Measurements from ENCODE around the gene ANKAR. TPM values are rescaled to one million over a fixed set of nuclear protein-coding genes. Genes with fewer than 3 reads are reported as not detected.
"Not testable (repeated sequence)": the region's sequence is repeated elsewhere in the genome, so short reads cannot be mapped to it uniquely, and the experiment has no call there.

ANKAR gene
- total RNA-seq, 1 donor from 2014 or later = 14.5 TPM

- Mint-ChIP-seq H3K4me3 (no peak overlapping the region), H3K27ac (no peak overlapping the region), H3K4me1 (no peaks in the 10 kb centered on the region), H3K36me3 (ENCODE audit: low read depth) (no peaks in the 10 kb centered on the region), H3K9me3 (no peaks in the 10 kb centered on the region), H3K27me3 (no peaks in the 10 kb centered on the region)
- intact Hi-C loops (cut with micrococcal nuclease) = no loop called here
- ATAC-seq (ENCODE audit: low read depth) (no peak), DNase-seq (no peak)
- ChIA-PET POLR2A (no interaction called here), CTCF (no interaction called here)
- TF ChIP-seq CTCF (IDR thresholded peaks at IDR 0.05) = no peak
Observed at GRCh38 chr2:189651284-189651683, 23.2 kb upstream of the ANKAR start.

GRCh38 chr2:189653464-189653863, 21.0 kb upstream of the ANKAR start:
- ATAC-seq (ENCODE audit: low read depth); CTCF ChIA-PET; H3K9me3 Mint-ChIP-seq; H3K36me3 Mint-ChIP-seq (ENCODE audit: low read depth); POLR2A ChIA-PET; DNase-seq; H3K27ac Mint-ChIP-seq; intact Hi-C loops (cut with micrococcal nuclease); H3K27me3 Mint-ChIP-seq; H3K4me3 Mint-ChIP-seq: not testable (repeated sequence)
- H3K4me1 Mint-ChIP-seq = peaks cover 11% of the 10 kb centered on the region

GRCh38 chr2:189654641-189655040, 19.8 kb upstream of the ANKAR start:
- Mint-ChIP-seq H3K36me3 (ENCODE audit: low read depth) (no peaks in the 10 kb centered on the region), H3K4me3 (no peak overlapping the region), H3K27me3 (no peaks in the 10 kb centered on the region), H3K9me3 (no peaks in the 10 kb centered on the region), H3K27ac (no peak overlapping the region), H3K4me1 (peaks cover 15% of the 10 kb centered on the region)
- ATAC-seq (ENCODE audit: low read depth) (no peak), DNase-seq (no peak)
- no peak for TF ChIP-seq CTCF (IDR thresholded peaks at IDR 0.05)
- intact Hi-C loops (cut with micrococcal nuclease) = no loop called here
- CTCF ChIA-PET = no interaction called here
- POLR2A ChIA-PET = interaction anchor here (0.7 kb wide), 1 partner anchor 154 kb away, joined by 3 read pairs; no protein-coding TSS in a partner anchor

- H3K4me1 Mint-ChIP-seq = peaks cover 15% of the 10 kb centered on the region
- intact Hi-C loops (cut with micrococcal nuclease) = no loop called here
- POLR2A ChIA-PET = interaction anchor here (2.9 kb wide), 1 partner anchor 105 kb away, joined by 11 read pairs; the partner anchor contains the start of gene OSGEPL1
Observed at GRCh38 chr2:189657867-189658266, 16.6 kb upstream of the ANKAR start.

GRCh38 chr2:189658306-189659212, 15.9 kb upstream of the ANKAR start:
- intact Hi-C loops (cut with micrococcal nuclease) = no loop called here

More at GRCh38 chr2:189657867-189658266, 16.6 kb upstream of the ANKAR start:
- TF ChIP-seq CTCF (IDR thresholded peaks at IDR 0.05) = no peak
- Mint-ChIP-seq H3K4me3 (no peak overlapping the region), H3K36me3 (ENCODE audit: low read depth) (no peaks in the 10 kb centered on the region), H3K27ac (peak overlapping the region; percentile 62), H3K9me3 (no peaks in the 10 kb centered on the region), H3K27me3 (no peaks in the 10 kb centered on the region)
- no peak for DNase-seq
- no peak for ATAC-seq (ENCODE audit: low read depth)
- CTCF ChIA-PET = interaction anchor here (1.3 to 6.8 kb wide), 4 partner anchors 17 to 105 kb away, joined by 6 to 52 read pairs (median 30); partner anchors contain the start of genes ANKAR and OSGEPL1

More at GRCh38 chr2:189658306-189659212, 15.9 kb upstream of the ANKAR start:
- no peak for TF ChIP-seq CTCF (IDR thresholded peaks at IDR 0.05)
- peaks cover 18% of the 10 kb centered on the region for H3K4me1 Mint-ChIP-seq
- H3K9me3 Mint-ChIP-seq = no peaks in the 10 kb centered on the region
- no peak for ATAC-seq (ENCODE audit: low read depth)
- ChIA-PET POLR2A (interaction anchor here (0.6 to 2.9 kb wide), 2 partner anchors 104 to 1849 kb away, joined by 8 to 11 read pairs; partner anchors contain the start of gene OSGEPL1), CTCF (interaction anchor here (1.3 to 6.8 kb wide), 5 partner anchors 16 to 140 kb away, joined by 3 to 52 read pairs (median 13); partner anchors contain the start of gene ANKAR)
- H3K27ac Mint-ChIP-seq = peak overlapping the region; percentile 65
- peaks cover 1% of the 10 kb centered on the region for H3K36me3 Mint-ChIP-seq (ENCODE audit: low read depth)
- DNase-seq = no peak
- H3K27me3 Mint-ChIP-seq = no peaks in the 10 kb centered on the region
- no peak overlapping the region for H3K4me3 Mint-ChIP-seq

Data from activated B cell treated with CpG ODN at 0.5 μM for 24 hours (primary cell).